HG02759 (cell line): ENCODE data around the gene OSBP2.
A peak's percentile ranks its signal among the peaks of the same experiment; 100 is the strongest.
"Not testable (repeated sequence)": the region's sequence is repeated elsewhere in the genome, so short reads cannot be mapped to it uniquely, and the experiment has no call there.

Experiments used
- ATAC-seq: cut with Tn5 transposase; IDR thresholded peaks from one replicate; pipeline ENCODE4 v1.9.1; 2021; ENCODE audit warnings: mild to moderate bottlenecking, moderate library complexity; ENCODE audit not compliant: unreplicated experiment

The OSBP2 gene

GRCh38 chr22:30675436-30675835, 19.2 kb upstream of the OSBP2 start:
- no peak for ATAC-seq

DNA sequence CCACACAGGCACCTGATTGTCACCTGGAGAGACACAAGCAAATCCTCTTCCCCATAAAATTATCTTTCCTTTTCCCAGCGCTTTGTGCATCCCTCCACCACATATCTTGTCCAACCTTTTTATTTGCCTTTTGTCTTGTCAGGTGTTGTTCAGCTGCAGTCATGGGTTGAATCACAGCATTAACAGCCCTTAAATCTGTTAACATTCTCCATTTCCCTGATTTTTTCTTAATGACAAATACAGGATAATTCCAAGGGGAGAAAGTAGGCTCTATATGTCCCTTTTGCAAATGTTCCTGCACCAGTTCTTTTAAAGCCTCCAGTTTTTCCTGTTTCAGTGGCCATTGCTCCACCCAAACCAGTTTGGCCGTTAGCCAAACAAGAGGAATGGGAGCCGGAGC, 18.1 kb upstream of the OSBP2 start:
- not testable (repeated sequence) for ATAC-seq

GRCh38 chr22:30679895-30680690, 14.6 kb upstream of the OSBP2 start:
- ATAC-seq: not testable (repeated sequence)

DNA sequence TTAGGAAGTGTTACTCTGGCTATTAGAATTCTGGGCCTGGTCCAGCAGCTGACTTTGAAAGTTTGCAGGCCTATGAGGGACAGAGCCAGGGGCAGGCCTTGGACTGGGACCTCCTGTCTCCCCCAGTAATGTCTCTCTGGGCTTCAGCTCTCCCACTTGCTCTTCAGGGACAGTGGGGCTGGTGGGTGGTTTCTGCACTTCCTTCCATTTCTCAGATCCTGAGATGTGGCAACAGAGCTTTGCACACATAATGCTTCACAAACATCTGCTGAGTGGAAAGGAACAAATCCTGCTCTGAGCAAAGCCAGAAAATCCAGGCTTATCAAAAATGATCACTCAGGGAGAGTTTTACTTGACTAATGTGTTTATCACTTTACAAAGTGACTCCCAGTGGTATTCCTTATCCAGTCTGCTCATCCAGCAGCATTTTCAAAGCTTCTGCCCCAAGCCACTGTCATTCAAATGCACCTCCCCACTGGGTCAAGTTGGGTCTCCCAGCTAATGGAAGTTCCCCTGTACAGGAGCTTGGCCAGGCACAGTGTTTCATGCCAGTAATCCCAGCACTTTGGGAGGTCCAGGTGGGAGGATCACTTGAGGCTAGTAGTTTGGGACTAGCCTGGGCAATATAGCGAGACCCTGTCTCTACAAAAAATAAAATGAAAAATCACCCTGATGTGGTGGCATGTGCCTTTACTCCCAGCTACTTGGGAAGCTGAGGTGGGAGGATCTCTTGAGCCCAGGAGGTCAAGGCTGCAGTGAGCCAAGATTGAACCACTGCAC, 13.5 kb upstream of the OSBP2 start:
- ATAC-seq: no peak

GRCh38 chr22:30681831-30682230, 12.8 kb upstream of the OSBP2 start:
- no peak for ATAC-seq

DNA sequence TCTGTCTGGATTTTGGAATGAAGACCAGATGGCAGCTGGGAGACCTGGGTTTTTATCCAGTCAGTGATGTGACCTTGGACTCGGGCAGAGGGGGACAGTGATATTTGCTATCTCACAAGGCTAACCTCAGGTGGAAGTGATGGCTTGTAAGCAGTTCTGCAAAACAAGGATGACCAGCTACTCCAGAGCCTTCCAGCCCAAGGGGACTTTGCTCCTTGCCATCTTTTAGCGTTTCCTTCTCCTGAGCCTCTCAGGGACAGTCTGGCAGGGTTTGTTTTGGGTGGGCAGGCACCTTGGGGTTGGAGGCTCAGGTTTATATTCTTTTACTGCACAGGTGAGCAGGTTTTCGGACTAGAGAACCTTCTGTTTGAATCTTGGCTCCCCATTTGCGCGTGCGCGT, 9.5 kb upstream of the OSBP2 start:
- ATAC-seq: no peak

DNA sequence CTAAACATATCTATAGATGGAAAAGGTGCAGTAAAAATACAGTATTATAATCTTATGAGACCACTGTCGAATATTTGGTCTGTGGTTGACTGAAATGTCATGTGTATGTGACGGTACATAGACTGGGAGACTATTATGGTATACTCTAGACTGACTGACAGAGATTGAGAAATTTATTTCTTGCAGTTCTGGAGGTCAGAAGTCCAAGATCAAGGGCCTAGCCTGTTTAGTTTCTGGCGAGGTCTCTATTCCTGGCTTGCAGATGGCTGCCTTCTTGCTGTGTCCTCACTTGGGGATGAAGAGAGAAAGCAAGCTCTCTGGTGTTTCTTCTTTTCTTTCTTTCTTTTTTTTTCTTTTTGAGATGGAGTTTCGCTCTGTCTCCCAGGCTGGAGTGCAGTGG, 7.3 kb upstream of the OSBP2 start:
- ATAC-seq: no peak

DNA sequence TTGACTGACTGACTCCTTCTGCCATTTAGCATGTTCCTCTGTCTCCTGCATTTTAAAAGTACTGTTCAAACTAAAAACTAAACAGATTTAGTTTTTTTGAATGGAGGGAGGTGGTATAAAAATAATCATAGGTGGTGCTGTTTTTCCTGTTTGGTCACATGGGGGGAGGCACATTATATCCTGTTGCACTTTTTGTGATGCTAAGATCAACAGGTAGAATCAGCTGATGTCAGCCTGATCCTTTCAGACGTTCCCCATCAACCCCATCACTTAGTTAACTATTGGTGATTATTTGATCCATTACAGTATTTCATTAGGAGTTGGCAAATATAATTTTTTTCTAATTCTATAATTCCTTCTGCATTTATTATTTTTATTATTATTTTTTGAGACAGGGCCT, 5.1 kb upstream of the OSBP2 start:
- ATAC-seq: no peak

GRCh38 chr22:30691204-30691603, 3.5 kb upstream of the OSBP2 start:
- no peak for ATAC-seq

GRCh38 chr22:30694171-30694639, 469 bp upstream of the OSBP2 start:
- no peak for ATAC-seq

GRCh38 chr22:30695351-30695851, 727 bp downstream of the OSBP2 start:
- ATAC-seq: no peak

DNA sequence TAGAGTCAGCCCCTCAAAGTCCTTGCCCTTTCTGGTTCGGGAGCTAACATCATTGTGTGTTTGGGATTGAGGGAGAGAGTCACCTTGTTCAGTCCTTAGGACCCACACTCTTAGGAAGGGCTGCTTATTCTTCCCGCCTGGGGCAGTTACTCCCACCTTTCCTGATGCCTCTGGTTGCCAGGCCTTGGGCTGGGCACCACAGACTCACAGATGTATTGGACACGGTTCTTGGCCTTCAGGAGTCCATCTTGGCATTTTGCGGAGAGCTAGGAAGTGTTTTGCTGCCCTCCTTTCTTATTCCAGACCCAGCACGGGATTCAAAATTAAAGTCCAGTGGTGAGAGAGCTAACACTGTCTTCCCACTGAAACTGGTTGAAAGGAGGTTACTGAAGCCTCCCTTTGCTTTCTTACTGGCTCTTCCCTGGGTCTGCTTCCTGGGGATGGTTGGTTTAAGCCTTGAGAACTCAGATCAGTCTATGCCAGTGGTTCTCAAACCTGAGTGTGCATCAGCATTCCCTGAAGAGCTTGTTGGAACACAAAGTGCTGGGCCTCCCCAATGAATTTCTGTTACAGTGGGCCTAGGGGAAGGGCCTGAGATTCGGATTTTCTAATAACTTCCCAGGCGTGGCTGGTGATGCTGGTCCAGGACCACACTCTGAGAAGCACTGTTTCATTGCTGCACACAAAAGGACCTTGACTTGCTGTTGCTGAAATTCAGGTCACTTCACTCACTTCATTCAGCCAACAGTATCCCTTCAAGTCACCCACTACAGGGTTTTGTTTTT, 1.4 kb downstream of the OSBP2 start:
- no peak for ATAC-seq

DNA sequence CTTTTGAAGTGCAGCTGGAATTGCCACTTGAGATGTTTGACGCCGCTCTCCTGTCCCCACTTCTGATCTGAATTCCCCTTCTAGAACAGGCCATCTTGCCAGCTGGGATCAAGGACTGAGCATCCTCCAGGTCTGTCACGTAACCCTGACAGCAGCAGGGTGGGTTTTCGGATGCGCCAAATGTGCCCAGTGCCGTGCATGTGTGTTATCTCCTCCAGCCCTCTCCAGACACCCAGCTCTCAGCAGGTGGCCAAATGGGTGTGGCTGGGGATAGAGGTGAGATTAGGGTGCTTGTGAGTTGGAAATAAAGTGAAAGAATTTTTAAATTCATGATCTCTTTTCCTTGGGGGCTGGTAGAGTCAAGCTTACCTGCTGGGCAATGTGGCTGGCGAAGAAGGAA, 3.3 kb downstream of the OSBP2 start:
- ATAC-seq: no peak

DNA sequence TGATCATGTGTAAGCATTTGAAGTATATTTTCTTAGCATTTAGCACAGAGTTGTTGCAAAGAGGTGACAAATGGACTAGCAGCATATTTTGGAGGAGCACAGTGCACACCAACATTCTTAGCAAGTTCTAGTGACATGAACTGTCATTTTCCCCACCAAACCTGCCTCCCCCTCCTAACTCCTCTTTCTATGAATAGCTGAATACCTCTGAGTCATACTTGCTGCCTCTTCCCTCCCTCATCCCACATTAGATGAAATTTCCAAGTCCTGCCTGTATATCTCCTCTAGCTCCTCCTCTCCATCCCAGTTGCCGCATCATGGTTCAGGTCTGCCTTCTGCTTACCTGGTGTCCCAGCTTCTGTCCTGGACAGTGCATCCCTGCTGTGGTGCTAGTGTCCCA, 7.2 kb downstream of the OSBP2 start:
- ATAC-seq: no peak

DNA sequence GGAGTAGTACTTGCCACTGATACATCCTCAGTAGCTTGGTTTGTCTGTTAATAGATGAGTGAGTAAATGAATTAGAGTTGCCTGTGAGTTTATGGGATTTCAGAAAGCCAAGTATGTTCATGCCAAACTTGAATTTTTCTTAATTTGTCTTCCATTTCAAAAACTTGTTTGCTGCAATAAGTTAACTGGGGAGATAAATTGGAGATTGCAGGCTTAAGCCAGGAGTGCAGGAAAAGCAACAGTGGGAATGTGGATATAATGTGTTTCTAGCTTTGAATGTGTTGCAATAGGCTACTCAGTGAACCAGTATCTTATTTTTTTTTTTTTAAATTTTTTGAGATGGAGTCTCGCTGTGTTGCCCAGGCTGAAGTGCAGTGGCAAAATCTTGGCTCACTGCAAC, 8.2 kb downstream of the OSBP2 start:
- no peak for ATAC-seq

GRCh38 chr22:30704978-30705377, 10.3 kb downstream of the OSBP2 start:
- no peak for ATAC-seq

DNA sequence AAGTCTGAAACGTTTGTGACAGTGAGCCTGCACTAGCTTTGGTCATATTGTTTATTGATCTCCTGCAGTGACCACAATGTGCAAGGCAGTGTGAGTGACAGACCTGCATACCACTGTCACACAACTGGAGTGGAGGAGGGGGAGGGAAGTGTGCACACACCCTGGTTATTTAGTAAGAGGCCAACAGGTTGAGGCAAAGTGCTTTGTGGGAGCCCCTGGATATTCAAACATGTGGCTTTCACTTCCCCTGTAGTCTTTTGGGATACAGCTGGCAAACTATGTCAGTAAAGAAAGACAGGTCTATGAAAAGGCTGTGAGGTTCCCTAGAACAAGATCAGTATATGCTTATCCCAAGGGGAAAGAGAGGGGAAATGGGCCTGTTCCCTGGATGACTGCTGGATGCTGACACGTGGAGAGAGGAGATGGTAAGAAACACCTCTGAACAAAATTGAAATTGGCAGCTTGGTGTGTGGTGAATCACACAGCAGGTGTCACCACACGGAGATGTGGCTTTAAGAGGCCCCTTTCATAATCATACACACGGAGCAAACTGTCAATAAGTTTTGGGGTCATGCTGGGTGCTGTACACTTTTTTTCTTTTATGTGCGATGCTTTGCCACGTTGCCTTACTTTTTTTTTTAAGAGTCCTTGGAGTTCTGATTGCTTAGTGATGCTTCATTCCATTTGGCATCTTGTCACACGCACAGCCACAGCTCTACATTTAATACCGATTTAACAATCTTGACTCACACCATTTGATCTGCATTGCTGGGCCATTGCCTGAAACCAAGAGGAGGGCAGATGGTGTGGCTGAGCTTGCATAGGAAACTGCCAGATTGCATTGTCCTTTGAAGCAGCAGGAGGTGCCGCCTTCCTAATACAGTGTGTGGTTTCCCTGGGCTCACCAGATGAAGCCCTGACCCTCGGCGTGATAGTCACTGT, 11.3 kb downstream of the OSBP2 start:
- peak; percentile 56 for ATAC-seq

DNA sequence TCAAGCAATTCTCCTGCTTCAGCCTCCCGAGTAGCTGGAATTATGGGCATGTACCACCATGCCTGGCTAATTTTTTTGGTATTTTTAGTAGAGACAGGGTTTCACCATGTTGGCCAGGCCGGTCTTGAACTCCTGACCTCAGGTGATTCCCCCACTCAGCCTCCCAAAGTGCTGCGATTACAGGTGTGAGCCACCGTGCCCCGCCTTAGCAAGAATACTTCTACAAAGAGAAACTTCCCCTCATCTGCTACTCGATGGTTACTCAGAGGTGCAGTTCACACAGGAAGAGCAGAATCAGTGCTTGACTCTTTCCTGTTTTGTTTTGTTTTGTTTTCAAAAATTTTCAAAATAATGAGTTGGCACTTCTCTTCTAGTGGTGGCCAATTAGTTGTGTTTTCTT, 15.3 kb downstream of the OSBP2 start:
- ATAC-seq: not testable (repeated sequence)

- no peak for ATAC-seq
Observed at GRCh38 chr22:30712094-30712493, 17.4 kb downstream of the OSBP2 start.

DNA sequence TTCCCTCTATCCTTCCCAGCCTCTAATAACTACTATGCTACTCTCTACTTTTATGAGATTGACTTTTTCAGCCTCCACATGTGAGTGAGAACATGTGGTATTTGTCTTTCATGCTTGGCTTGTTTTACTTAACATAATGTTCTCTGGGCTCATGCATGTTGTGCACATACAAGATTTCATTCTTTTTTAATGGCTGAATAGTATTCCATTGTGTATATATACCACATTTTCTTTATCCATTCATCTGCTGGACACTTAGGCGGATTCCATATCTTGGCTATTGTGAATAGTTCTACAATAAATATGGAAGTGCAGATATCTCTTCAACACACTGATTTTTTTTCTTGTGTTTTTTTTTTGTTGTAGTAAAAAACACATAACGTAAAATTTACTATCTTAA, 19.4 kb downstream of the OSBP2 start:
- no peak for ATAC-seq
